Osteoblast (primary cell): ENCODE results near the gene RAD51B. TPM values are rescaled to one million over a fixed set of nuclear protein-coding genes. Genes with fewer than 3 reads are reported as not detected.

Experiments used
- DNase-seq: peaks from one replicate; pipeline ENCODE4 v3.0.0; 2011; ENCODE audit warnings: low spot score, mixed read lengths; ENCODE audit not compliant: insufficient read length; ENCODE audit errors: missing footprints
- H2AFZ ChIP-seq: 2 replicates; pipeline ENCODE4 v1.6.0; 2011; ENCODE audit warnings: mild to moderate bottlenecking, low read length
- H3K27ac ChIP-seq: 2 replicates; pipeline ENCODE4 v1.5.1; 2011; ENCODE audit warnings: mild to moderate bottlenecking, low read depth, low read length, moderate library complexity
- H3K27me3 ChIP-seq: 2 replicates; pipeline ENCODE4 v1.6.0; 2012; ENCODE audit warnings: mild to moderate bottlenecking, control low read depth, inconsistent platforms, low read length, moderate library complexity; ENCODE audit not compliant: insufficient read depth
- H3K36me3 ChIP-seq: 2 replicates; pipeline ENCODE4 v1.5.1; 2011; ENCODE audit warnings: mild to moderate bottlenecking, low read length, control low read depth, moderate library complexity; ENCODE audit not compliant: insufficient read depth
- H3K4me1 ChIP-seq: 2 replicates; pipeline ENCODE4 v1.5.1; 2011; ENCODE audit warnings: mild to moderate bottlenecking, low read length, control low read depth, moderate library complexity; ENCODE audit not compliant: insufficient read depth
- H3K4me2 ChIP-seq: 2 replicates; pipeline ENCODE4 v1.6.0; 2011; ENCODE audit warnings: mild to moderate bottlenecking, low read length; ENCODE audit not compliant: insufficient read depth
- H3K4me3 ChIP-seq: fragments of 200-600 bp; sonication (generic); 3 replicates; pipeline ENCODE4 v1.5.1; 2012; ENCODE audit warnings: mild to moderate bottlenecking, low read length, inconsistent platforms; ENCODE audit not compliant: insufficient read depth
- H3K79me2 ChIP-seq: 2 replicates; pipeline ENCODE4 v1.6.0; 2012; ENCODE audit warnings: mild to moderate bottlenecking, low read length, control low read depth, inconsistent platforms; ENCODE audit not compliant: insufficient read depth
- H3K9me3 ChIP-seq: 2 replicates; pipeline ENCODE4 v1.5.1; 2011; ENCODE audit warnings: low read depth, low read length, control low read depth
- H4K20me1 ChIP-seq: 2 replicates; pipeline ENCODE4 v1.6.0; 2012; ENCODE audit warnings: mild to moderate bottlenecking, low read length, control low read depth; ENCODE audit not compliant: insufficient read depth
- total RNA-seq: library from RNA; depleted of rRNA; stranded (reverse); fragments of >200 nt; gene quantifications from 2 replicates; pipeline ENCODE4 v1.2.3, GENCODE V29; 2012
- TF ChIP-seq, protein P1 (sequence below): IDR thresholded peaks from 2 replicates; pipeline ENCODE4 v1.5.1; 2011; ENCODE audit warnings: mild to moderate bottlenecking, low read depth, low read length, moderate library complexity; ENCODE audit errors: extremely low read depth

The RAD51B gene
- total RNA-seq, 1 donor = 13.8 TPM

DNA sequence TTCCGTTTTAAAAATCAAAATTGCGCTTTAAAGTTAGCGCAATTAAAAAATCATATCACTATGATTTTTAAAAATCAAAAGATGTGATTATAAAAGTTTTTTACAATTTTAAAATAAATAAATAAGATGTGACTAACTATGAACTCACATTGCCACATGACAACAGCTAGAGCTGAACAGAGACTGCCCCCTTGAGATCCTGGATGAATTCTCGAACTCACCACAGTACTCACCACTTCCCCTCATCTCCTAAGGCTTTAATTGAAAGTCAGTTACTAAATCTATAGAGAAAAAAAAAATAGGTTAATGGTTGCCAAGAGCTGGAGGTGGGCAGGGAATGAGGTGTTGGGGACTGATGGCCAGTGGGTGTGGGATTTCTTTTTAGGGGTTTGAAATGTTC, 589.1 kb downstream of the RAD51B start:
- H3K27ac ChIP-seq = no peak overlapping the region
- no peak overlapping the region for H3K4me2 ChIP-seq
- H3K4me3 ChIP-seq = no peak overlapping the region
- DNase-seq = peak; percentile 36
- no peaks in the 10 kb centered on the region for H3K79me2 ChIP-seq
- H2AFZ ChIP-seq = no peak overlapping the region
- no peaks in the 10 kb centered on the region for H4K20me1 ChIP-seq
- H3K36me3 ChIP-seq = no peaks in the 10 kb centered on the region
- H3K27me3 ChIP-seq = no peaks in the 10 kb centered on the region
- H3K4me1 ChIP-seq = peaks cover 35% of the 10 kb centered on the region
- H3K9me3 ChIP-seq = no peaks in the 10 kb centered on the region
- TF ChIP-seq, protein P1, sequence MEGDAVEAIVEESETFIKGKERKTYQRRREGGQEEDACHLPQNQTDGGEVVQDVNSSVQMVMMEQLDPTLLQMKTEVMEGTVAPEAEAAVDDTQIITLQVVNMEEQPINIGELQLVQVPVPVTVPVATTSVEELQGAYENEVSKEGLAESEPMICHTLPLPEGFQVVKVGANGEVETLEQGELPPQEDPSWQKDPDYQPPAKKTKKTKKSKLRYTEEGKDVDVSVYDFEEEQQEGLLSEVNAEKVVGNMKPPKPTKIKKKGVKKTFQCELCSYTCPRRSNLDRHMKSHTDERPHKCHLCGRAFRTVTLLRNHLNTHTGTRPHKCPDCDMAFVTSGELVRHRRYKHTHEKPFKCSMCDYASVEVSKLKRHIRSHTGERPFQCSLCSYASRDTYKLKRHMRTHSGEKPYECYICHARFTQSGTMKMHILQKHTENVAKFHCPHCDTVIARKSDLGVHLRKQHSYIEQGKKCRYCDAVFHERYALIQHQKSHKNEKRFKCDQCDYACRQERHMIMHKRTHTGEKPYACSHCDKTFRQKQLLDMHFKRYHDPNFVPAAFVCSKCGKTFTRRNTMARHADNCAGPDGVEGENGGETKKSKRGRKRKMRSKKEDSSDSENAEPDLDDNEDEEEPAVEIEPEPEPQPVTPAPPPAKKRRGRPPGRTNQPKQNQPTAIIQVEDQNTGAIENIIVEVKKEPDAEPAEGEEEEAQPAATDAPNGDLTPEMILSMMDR = peak; percentile 46

DNA sequence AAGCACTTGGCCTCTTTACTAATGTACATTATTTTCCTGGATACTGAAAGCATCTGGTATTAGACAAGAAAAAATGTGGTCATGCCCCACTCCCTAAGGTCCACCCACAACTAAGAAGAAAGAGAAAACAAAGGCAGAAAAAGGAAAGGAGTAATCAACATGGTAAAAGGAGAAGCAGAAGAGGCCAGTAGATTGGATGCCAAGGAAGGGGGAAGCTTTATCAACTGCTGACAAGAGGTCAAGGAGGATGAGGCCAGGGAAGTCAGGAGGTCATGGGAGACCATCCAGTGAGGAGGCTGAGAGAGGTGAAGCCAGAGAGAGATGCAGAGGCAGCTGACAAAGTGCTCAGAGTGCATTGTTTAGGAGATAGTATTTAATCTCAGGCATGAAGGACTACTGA, 589.8 kb downstream of the RAD51B start:
- Histone ChIP-seq H3K27me3 (no peaks in the 10 kb centered on the region), H3K4me3 (no peak overlapping the region), H3K79me2 (no peaks in the 10 kb centered on the region), H3K4me2 (no peak overlapping the region), H3K36me3 (no peaks in the 10 kb centered on the region), H3K9me3 (no peaks in the 10 kb centered on the region), H3K27ac (no peak overlapping the region), H3K4me1 (peaks cover 29% of the 10 kb centered on the region), H2AFZ (peak overlapping the region; percentile 22), H4K20me1 (no peaks in the 10 kb centered on the region)
- DNase-seq = no peak
- TF ChIP-seq, protein P1 = no peak

DNA sequence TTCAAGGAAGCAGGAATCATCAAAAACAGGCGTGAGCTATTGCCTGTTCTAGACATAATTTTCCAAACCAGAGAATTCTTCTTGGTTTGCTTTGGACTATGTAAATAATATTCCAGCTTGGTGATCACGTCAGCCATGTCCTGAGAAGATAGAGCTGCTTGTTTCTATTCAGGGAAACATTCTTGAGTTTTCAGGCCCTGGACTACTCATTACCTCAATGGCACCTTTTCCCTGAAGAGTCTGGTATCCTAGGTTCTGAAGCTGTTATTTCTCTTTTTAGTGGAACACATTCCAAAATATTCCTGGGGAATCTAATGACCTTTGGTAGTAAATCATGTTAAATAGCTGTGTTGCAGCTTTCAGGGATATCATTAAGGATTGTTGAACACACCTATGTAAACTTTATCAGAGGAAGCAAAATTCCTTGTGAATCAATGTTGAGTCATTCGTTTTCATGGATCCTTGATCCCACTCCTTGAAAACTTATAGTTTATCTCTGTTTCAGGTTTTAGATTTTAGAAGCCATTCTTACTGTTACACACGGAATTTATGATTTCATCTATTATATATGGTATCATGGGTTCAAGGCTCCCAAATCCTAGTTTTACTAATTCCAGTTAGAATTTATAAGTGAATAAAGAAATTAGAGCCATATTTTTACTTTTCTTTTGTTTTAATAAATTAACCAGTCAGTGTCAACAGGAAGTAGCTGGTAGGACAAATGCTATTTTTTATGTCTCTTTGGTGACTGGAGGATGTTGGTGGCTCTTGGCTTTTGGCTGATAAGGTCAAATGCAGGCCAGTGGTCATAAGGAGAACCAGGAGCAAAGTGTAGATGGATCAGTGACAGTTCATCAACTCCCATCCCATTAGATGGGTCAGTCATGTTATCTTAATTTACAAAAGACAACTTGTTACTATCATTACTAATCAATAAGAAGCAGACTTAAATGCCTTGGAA, 593.2 kb downstream of the RAD51B start:
- Histone ChIP-seq H3K4me2 (no peak overlapping the region), H3K27ac (no peak overlapping the region), H3K4me3 (no peak overlapping the region), H4K20me1 (no peaks in the 10 kb centered on the region), H3K36me3 (no peaks in the 10 kb centered on the region), H3K9me3 (no peaks in the 10 kb centered on the region), H3K4me1 (peaks cover 9% of the 10 kb centered on the region), H3K79me2 (no peaks in the 10 kb centered on the region), H2AFZ (no peak overlapping the region), H3K27me3 (no peaks in the 10 kb centered on the region)
- DNase-seq = peak; percentile 14
- TF ChIP-seq, protein P1 = no peak

DNA sequence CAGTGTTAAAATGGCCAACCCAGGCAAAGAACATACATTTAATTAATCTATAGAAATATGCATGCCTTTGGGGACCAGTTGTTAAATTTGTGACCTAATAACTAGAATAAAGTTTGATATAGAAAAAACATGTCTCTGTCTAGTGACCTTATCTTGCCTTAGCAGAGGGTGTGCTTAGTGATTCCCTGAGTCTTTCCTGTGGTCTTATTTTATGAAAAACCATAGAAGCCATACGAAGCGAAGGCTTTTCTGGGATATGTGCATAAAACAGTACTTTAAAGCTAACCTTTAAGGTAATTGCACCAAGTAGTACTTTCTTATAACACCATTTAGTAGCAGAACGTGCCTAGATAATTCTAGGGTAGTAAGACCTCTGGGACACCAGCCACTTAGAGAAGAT, 593.9 kb downstream of the RAD51B start:
- Histone ChIP-seq H3K79me2 (no peaks in the 10 kb centered on the region), H3K9me3 (no peaks in the 10 kb centered on the region), H2AFZ (no peak overlapping the region), H3K27ac (no peak overlapping the region), H4K20me1 (no peaks in the 10 kb centered on the region), H3K36me3 (no peaks in the 10 kb centered on the region), H3K4me1 (peaks cover 9% of the 10 kb centered on the region), H3K27me3 (no peaks in the 10 kb centered on the region), H3K4me3 (no peak overlapping the region), H3K4me2 (no peak overlapping the region)
- TF ChIP-seq, protein P1 = no peak
- DNase-seq = no peak
